SU-DHL-6 (cell line): ENCODE data around the gene TMEM39B.
A peak's percentile ranks its signal among the peaks of the same experiment; 100 is the strongest.
"Not testable (repeated sequence)": the region's sequence is repeated elsewhere in the genome, so short reads cannot be mapped to it uniquely, and the experiment has no call there.

Source experiments
- H2AFZ ChIP-seq: fragments of 200-600 bp; sonication (generic); 2 replicates; pipeline ENCODE4 v1.6.1; 2014; ENCODE audit warnings: low read depth, mild to moderate bottlenecking, moderate library complexity, mixed read lengths, antibody characterized with exemption, low read length; ENCODE audit not compliant: severe bottlenecking
- H3F3A ChIP-seq: fragments of 200-600 bp; shearing (Covaris generic); 2 replicates; pipeline ENCODE4 v1.6.0; 2016; ENCODE audit warnings: antibody characterized with exemption, mild to moderate bottlenecking; ENCODE audit not compliant: insufficient read depth
- H3K27ac ChIP-seq: fragments of 200-600 bp; sonication (generic); 2 replicates; pipeline ENCODE4 v1.5.1; 2016; ENCODE audit warnings: low read depth, mild to moderate bottlenecking, low read length, moderate library complexity, mixed read lengths
- H3K27me3 ChIP-seq: fragments of 200-600 bp; sonication (generic), shearing (Covaris generic); 2 replicates; pipeline ENCODE4 v1.6.0; 2014; ENCODE audit warnings: mild to moderate bottlenecking, low read length
- H3K36me3 ChIP-seq: fragments of 200-600 bp; sonication (generic); 2 replicates; pipeline ENCODE4 v1.6.1; 2014; ENCODE audit warnings: mild to moderate bottlenecking, low read length, mixed read lengths
- H3K4me2 ChIP-seq: fragments of 300-600, 200-600 bp; shearing (Covaris generic), sonication (generic); 2 replicates; pipeline ENCODE4 v1.6.0; 2014; ENCODE audit warnings: low read length, low read depth, mild to moderate bottlenecking; ENCODE audit not compliant: poor library complexity, severe bottlenecking
- H3K4me3 ChIP-seq: fragments of 200-600 bp; sonication (generic); 2 replicates; pipeline ENCODE4 v1.5.1; 2014; ENCODE audit warnings: antibody characterized with exemption, low read length, mild to moderate bottlenecking, mixed read lengths; ENCODE audit not compliant: insufficient read depth, poor library complexity, severe bottlenecking
- H3K79me2 ChIP-seq: fragments of 200-600 bp; sonication (generic); 2 replicates; pipeline ENCODE4 v1.6.1; 2014; ENCODE audit warnings: mild to moderate bottlenecking, low read length, moderate library complexity; ENCODE audit not compliant: insufficient read depth
- H3K9ac ChIP-seq: fragments of 200-600 bp; sonication (generic); 2 replicates; pipeline ENCODE4 v1.7.0; 2014; ENCODE audit warnings: mild to moderate bottlenecking, low read length
- H3K9me2 ChIP-seq: fragments of 200-600 bp; sonication (generic); replicated peaks from 2 replicates; pipeline ENCODE4 v1.6.1; 2014; ENCODE audit warnings: low read length; ENCODE audit not compliant: insufficient read depth
- H3K9me3 ChIP-seq: fragments of 200-600 bp; sonication (generic); 2 replicates; pipeline ENCODE4 v1.6.1; 2014; ENCODE audit warnings: low read length, mixed read lengths; ENCODE audit not compliant: insufficient read depth
- H4K20me1 ChIP-seq: fragments of 200-600 bp; sonication (generic); 2 replicates; pipeline ENCODE4 v1.6.1; 2014; ENCODE audit warnings: low read depth, mild to moderate bottlenecking, antibody characterized with exemption, low read length, moderate library complexity, mixed read lengths
- EZH2phosphoT487 ChIP-seq: fragments of 200-600 bp; sonication (generic), shearing (Covaris generic); conservative IDR thresholded peaks from 2 replicates; pipeline ENCODE4 v1.6.1; 2018; ENCODE audit warnings: mild to moderate bottlenecking, antibody characterized with exemption, low read length, moderate library complexity, mixed read lengths
- TF ChIP-seq, protein P1 (sequence below): fragments of 200-600 bp; sonication (generic); IDR thresholded peaks from one replicate; pipeline ENCODE4 v1.5.1; 2017; ENCODE audit warnings: antibody characterized with exemption, mild to moderate bottlenecking, low read length, moderate library complexity; ENCODE audit not compliant: insufficient read depth, poor library complexity, severe bottlenecking

Gene TMEM39B

DNA sequence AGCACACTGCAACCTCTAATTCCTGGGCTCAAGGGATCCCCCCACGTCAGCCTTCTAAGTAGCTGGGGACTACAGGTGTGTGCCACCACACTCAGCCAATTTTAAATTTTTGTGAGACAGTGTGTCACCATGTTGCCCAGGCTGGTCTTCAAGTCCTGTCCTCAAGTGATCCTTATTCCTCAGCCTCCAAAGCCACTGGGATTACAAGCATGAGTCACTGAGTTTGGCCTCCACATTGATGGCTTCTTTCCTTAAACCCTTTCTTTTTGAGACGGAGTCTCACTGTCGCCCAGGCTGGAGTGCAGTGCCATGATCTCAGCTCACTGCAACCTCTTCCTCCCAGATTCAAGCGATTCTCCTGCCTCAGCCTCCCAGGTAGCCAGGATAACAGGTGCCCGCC is 42.8 kb downstream of the TMEM39B start:
- Histone ChIP-seq H3K9ac (no peak overlapping the region), H3K27ac (no peak overlapping the region), H3K79me2 (peaks cover 92% of the 10 kb centered on the region), H2AFZ (no peak overlapping the region), H3F3A (peaks cover 4% of the 10 kb centered on the region; the same call in 1 of the 2 replicates), H3K36me3 (no peaks in the 10 kb centered on the region), H3K27me3 (no peaks in the 10 kb centered on the region), H4K20me1 (0 out of 2 replicates have a peak, but pooled peaks cover 8% of the 10 kb centered on the region), H3K9me3 (no peaks in the 10 kb centered on the region), H3K4me3 (no peak overlapping the region), H3K4me2 (no peak overlapping the region), H3K9me2 (no peaks in the 10 kb centered on the region)
- TF ChIP-seq EZH2phosphoT487, result no peak
- TF ChIP-seq, protein P1, sequence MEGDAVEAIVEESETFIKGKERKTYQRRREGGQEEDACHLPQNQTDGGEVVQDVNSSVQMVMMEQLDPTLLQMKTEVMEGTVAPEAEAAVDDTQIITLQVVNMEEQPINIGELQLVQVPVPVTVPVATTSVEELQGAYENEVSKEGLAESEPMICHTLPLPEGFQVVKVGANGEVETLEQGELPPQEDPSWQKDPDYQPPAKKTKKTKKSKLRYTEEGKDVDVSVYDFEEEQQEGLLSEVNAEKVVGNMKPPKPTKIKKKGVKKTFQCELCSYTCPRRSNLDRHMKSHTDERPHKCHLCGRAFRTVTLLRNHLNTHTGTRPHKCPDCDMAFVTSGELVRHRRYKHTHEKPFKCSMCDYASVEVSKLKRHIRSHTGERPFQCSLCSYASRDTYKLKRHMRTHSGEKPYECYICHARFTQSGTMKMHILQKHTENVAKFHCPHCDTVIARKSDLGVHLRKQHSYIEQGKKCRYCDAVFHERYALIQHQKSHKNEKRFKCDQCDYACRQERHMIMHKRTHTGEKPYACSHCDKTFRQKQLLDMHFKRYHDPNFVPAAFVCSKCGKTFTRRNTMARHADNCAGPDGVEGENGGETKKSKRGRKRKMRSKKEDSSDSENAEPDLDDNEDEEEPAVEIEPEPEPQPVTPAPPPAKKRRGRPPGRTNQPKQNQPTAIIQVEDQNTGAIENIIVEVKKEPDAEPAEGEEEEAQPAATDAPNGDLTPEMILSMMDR, result no peak

DNA sequence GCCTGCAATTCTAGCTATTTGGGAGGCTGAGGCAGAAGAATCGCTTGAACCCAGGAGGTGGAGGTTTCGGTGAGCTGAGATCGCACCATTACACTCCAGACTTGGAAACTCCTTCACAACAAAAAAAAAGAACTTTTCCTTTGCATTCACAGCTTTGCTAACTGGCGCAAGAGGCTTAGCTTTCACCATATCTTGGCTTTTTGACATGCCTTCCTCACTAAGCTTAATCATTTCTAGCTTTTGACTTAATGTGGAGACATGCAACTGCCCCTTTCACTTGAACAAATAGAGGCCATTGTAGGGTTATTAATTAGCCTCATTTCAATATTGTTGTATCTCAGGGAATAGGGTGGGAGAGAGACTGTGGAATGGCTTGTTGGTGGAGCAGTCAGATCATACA is 43.8 kb downstream of the TMEM39B start:
- no peaks in the 10 kb centered on the region for H3K9me3 ChIP-seq
- no peaks in the 10 kb centered on the region for H3K27me3 ChIP-seq
- no peaks in the 10 kb centered on the region for H3K36me3 ChIP-seq
- peaks cover 92% of the 10 kb centered on the region for H3K79me2 ChIP-seq
- 0 out of 2 replicates have a peak, but pooled peaks cover 4% of the 10 kb centered on the region for H4K20me1 ChIP-seq
- TF ChIP-seq EZH2phosphoT487, result no peak
- TF ChIP-seq, protein P1, result no peak
- H3K27ac ChIP-seq, result no peak overlapping the region
- no peak overlapping the region for H3K9ac ChIP-seq
- no peak overlapping the region for H3K4me2 ChIP-seq
- H2AFZ ChIP-seq, result no peak overlapping the region
- H3K4me3 ChIP-seq, result no peak overlapping the region
- H3F3A ChIP-seq, result no peaks in the 10 kb centered on the region
- no peaks in the 10 kb centered on the region for H3K9me2 ChIP-seq

DNA sequence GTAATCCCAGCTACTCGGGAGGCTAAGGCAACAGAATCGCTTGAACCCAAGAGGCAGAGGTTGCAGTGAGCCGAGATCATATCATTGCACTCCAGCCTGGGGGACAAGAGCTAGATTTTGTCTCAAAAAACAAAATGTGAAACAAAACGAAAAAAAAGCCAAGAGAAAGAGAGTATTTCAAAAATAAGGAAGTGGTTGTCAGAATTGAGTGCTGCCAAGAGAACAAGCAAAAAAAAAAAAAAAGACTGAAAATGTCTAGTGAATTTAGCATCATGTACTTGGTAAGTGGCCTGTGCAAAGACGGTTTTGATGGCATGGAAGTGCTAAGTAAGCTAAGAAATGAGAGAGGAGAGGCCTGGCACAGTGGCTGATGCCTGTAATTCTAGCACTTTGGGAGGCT is 49.4 kb downstream of the TMEM39B start:
- H3K9me2 ChIP-seq, result no peaks in the 10 kb centered on the region
- no peak overlapping the region for H3K9ac ChIP-seq
- H3K27me3 ChIP-seq, result no peaks in the 10 kb centered on the region
- peaks cover 93% of the 10 kb centered on the region for H3K79me2 ChIP-seq
- TF ChIP-seq EZH2phosphoT487, result no peak
- TF ChIP-seq, protein P1, result no peak
- no peaks in the 10 kb centered on the region for H3F3A ChIP-seq
- no peak overlapping the region for H3K4me3 ChIP-seq
- H3K36me3 ChIP-seq, result no peaks in the 10 kb centered on the region
- no peak overlapping the region for H2AFZ ChIP-seq
- 0 out of 2 replicates have a peak, but pooled peaks cover 10% of the 10 kb centered on the region for H4K20me1 ChIP-seq
- no peaks in the 10 kb centered on the region for H3K9me3 ChIP-seq
- H3K27ac ChIP-seq, result peak overlapping the region; percentile 21; the same call in 1 of the 2 replicates
- H3K4me2 ChIP-seq, result peak overlapping the region; percentile 16

DNA sequence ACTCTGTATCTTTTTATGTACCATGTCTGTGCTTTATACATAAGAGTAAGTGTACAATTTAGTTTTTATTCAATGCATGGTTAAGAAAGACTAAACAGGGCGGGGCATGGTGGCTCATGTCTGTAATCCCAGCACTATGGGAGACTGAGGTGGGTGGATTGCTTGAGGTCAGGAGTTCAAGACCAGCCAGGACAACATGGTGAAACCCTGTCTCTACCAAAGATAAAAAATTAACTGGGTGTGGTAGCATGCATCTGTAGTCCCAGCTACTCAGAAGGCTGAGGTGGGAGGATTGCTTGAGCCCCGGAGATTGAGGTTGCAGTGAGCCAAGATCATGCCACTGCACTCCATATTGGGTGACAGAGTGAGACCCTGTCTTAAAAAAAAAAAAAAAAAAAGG is 50.6 kb downstream of the TMEM39B start:
- not testable (repeated sequence) for H3K9me3 ChIP-seq, H3K27me3 ChIP-seq, H3K4me2 ChIP-seq, H3K9ac ChIP-seq, H3K4me3 ChIP-seq, H2AFZ ChIP-seq, H3K9me2 ChIP-seq, H3F3A ChIP-seq, H4K20me1 ChIP-seq, H3K36me3 ChIP-seq, H3K27ac ChIP-seq
- peaks cover 92% of the 10 kb centered on the region for H3K79me2 ChIP-seq
